ENCODE data around the gene RB1.
A peak's percentile ranks its signal among the peaks of the same experiment; 100 is the strongest.

RB1 gene

GRCh38 chr13:48457578-48458242 lies 154.2 kb downstream of the RB1 start:
- DNase-seq: peak in 1 of 5 experiments; percentile 3

- DNase-seq: no peak
These were observed 171.7 kb downstream of the RB1 start for GRCh38 chr13:48475230-48475629.

- no peak for DNase-seq
These were observed 172.7 kb downstream of the RB1 start for GRCh38 chr13:48476215-48476614.

- DNase-seq: no peak
These were observed 173.1 kb downstream of the RB1 start for GRCh38 chr13:48476686-48477085.

GRCh38 chr13:48477191-48477855 lies 173.8 kb downstream of the RB1 start:
- DNase-seq: no peak

GRCh38 chr13:48478391-48478790 lies 174.8 kb downstream of the RB1 start:
- DNase-seq: no peak

GRCh38 chr13:48483575-48483974 lies 180.0 kb downstream of the RB1 start:
- DNase-seq: no peak

GRCh38 chr13:48485432-48485831 lies 181.9 kb downstream of the RB1 start:
- DNase-seq: no peak

GRCh38 chr13:48486362-48486761 lies 182.8 kb downstream of the RB1 start:
- DNase-seq: peak in 1 of 5 experiments; percentile 38

GRCh38 chr13:48486836-48487235 lies 183.3 kb downstream of the RB1 start:
- DNase-seq: peak in 1 of 5 experiments; percentile 69

- DNase-seq: no peak
These were observed 184.4 kb downstream of the RB1 start for GRCh38 chr13:48487968-48488367.

GRCh38 chr13:48488995-48489394 lies 185.4 kb downstream of the RB1 start:
- DNase-seq: no peak

GRCh38 chr13:48489666-48490065 lies 186.1 kb downstream of the RB1 start:
- DNase-seq: peak in 1 of 5 experiments; percentile 50

- peak in 1 of 5 experiments; percentile 32 for DNase-seq
These were observed 186.7 kb downstream of the RB1 start for GRCh38 chr13:48490241-48490640.

GRCh38 chr13:48491423-48492095 lies 188.0 kb downstream of the RB1 start:
- DNase-seq: peak in 1 of 5 experiments; percentile 70

GRCh38 chr13:48492096-48492440 lies 188.5 kb downstream of the RB1 start:
- peak in 1 of 5 experiments; percentile 80 for DNase-seq

GRCh38 chr13:48492470-48493065 lies 189.0 kb downstream of the RB1 start:
- DNase-seq: peak; percentile 34 to 99 (median 65)

GRCh38 chr13:48493066-48493765 lies 189.7 kb downstream of the RB1 start:
- DNase-seq: peak in 2 of 5 experiments; percentile 19 to 95

- no peak for DNase-seq
These were observed 190.3 kb downstream of the RB1 start for GRCh38 chr13:48493851-48494250.

GRCh38 chr13:48494874-48495273 lies 191.3 kb downstream of the RB1 start:
- peak in 1 of 5 experiments; percentile 54 for DNase-seq

- peak in 2 of 5 experiments; percentile 46 to 99 for DNase-seq
These were observed 193.0 kb downstream of the RB1 start for GRCh38 chr13:48496271-48497161.

- DNase-seq: no peak
These were observed 194.1 kb downstream of the RB1 start for GRCh38 chr13:48497669-48498068.
